Measurements from ENCODE around the gene DCBLD1.

DCBLD1 gene

DNA sequence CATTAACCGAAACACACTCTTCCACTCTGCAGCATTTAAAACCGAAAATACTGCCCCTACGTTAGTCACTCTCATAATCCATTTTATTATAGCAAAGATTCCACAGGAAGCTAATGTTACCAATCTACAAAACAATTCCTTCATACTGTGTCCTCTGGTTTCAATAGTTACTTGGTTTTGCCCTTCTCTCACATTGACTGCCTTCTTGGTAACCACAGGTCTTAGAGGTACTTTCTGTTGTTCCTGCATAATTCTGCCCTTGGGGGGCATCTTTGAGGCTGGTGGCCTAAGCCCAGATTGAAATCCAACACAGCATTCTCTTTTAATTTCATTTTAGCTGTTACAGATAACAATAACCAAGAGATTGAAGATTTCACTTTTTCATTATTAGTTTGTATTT, 9.8 kb upstream of the DCBLD1 start:
- DNase-seq (ENCODE audit: low read depth in 2 of 2), result no peak

DNA sequence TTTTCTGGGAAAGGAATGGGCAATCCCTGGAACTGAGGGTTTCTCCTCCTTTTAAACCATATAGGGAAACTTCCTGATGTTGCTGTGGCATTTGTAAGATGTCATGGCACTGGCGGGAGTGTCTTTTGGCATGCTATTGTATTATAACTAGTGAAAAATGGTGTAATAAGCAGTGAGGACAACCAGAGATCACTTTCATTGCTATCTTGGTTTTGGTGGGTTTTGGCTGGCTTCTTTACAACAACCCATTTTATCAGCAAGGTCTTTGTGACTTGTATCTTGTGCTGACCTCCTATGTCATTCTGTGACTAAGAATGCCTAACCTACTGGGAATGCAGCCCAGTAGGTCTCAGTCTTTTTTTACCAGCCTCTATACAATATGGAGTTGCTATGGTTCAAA, 9.1 kb upstream of the DCBLD1 start:
- DNase-seq (ENCODE audit: low read depth in 2 of 2), result no peak

DNA sequence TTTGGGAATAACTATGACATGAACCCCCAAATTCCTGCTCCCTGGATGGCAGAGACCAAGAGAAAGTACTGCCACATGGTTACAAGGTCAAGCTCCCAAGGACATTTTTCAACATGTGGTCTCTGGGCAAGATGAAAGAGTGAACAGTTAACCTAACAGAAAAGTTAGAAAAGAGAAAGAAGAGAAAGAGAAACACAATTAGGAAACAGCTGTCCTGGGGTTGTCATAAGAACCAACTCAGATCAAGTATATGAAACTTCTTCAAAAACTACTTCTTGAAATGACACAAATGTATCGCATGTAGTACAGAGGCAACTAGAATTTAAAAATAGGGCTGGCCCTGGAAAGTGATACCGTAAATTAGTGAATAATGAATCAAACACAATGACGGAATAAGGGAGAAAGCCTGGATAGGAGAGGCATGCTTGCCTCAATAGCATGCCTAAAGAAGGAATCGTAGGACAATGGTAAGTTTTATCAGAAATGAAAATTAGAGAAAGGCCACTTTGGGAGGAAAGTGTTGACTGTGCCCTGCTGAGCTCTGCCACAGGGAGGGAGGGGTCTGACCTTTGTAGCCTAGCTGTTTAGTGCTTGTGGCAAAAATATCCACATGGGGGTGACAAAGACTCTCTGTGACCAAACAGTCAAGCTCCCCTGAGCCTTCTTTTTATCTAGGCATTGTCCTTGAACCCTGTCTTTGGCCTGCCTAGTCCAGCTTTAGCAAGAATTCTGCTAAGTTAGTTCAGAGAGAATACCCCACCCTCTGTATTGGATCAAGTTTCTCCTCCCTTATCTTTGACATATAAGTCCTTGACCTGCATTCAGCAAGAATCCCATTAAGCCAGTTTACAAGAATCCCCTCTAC, 4.3 kb upstream of the DCBLD1 start:
- no peak for DNase-seq (ENCODE audit: low read depth in 2 of 2)

DNA sequence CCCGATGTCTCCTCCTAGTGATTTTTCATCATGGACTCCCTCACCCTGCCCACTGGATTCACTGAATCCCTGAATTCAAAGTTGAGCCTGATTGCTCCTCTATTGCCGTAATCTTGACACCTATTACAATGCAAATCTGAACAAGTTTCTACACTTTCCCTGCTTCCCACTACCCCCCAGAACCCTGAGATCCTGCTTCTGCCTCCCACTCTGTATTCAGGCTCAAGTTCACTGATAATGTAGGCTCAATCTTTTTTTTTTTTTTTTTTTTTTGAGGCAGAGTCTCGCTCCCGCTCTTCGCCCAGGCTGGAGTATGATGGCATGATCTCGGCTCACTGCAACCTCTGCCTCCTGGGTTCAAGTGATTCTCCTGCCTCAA, 3.6 kb upstream of the DCBLD1 start:
- DNase-seq (ENCODE audit: low read depth in 2 of 2), result no peak

DNA sequence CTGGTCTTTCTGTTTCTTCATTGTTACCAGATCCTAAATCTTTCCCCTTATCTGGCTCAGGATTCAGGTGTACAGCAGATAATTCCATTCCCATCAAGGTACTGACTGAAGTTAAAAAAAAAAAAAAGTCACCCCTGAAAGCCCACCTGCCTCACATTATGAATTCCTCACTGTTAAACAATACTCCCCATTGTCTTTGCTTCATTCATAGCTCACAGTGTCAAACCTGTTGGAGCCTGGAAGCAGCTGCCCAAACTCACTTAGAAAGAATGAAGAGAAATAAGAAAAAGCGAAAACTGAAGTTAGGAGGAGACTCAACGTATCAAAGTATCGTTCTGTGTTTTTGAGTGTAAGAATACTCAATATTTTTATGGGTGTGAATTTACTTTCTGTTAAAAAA, 1.8 kb upstream of the DCBLD1 start:
- no peak for DNase-seq (ENCODE audit: low read depth in 2 of 2)

DNA sequence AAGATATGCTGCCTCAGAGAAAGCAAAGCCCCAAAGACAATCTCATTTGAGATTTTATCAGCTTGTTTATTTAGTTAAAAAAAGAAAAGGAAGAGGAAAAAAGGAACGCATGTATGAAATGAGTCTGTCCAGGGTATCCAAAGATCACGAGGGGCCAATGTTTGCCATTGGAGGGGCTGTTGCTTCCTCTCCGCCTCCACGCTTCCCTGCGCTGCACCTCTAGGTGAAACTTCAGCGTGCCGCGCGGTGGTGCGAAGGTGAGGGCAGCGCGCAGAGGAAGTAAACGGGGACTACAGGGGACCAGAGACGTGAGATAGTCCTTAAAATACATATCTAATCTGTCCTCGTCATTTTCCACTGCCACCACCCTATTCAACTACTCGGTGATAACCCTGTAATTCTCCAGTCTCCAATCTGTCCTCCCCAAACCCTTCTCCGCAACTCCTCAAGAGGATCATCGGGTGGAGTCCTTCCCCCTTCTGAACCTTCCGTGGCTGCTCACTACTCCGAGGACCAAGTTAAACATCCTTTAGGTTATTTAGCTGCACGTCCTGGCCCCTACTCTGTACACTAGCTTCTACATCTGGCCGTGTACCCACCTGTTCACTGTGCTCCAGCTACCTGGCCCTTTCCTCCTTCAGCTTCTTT, 1.1 kb upstream of the DCBLD1 start:
- no peak for DNase-seq (ENCODE audit: low read depth in 2 of 2)

DNA sequence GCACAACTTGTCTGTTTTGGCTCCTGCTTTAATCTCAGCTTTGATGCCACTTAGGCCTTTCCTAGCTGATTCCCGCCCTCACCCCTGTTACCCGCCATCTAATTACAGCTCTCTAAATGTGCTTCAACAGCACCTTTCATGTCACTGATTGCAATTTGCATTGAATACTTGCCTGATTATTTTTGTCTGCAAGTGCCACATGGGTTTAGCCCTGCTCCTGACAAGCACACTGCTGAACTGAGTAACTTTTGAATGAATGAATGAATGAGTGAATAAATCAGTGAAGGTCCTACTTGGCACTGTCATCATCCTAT, 591 bp upstream of the DCBLD1 start:
- no peak for DNase-seq (ENCODE audit: low read depth in 2 of 2)

DNA sequence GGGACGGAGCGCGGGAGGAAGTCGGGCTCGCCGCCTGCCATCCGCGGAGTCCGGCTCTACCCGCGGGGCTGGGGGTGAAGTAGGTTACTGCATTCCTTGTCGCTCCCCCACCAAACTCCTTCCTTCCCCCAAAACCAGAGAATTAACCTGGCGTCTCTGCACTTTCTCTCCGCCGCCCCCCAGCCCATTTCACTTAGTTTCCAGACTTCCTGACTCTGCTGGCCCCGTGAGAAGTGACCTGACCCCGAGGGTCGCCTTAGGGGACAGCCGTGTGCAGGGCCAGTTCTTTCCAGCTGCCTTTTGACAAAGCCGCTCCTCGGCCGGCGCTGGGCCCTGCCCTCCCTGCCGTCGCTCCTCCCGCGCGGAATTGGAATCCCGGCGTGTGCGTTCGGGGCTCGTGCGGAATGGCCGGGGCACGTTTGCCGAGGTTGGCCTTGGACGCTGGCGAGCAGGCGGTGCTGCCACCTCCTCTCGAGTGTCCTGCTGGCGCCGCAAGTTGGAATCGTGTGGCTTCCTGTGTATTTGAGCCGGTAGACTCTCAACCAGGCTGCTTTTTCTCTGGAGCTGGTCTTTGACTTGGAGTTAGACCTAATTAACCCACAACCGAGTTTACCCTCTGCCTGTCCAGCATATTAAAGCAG, 650 bp downstream of the DCBLD1 start:
- no peak for DNase-seq (ENCODE audit: low read depth in 2 of 2)

DNA sequence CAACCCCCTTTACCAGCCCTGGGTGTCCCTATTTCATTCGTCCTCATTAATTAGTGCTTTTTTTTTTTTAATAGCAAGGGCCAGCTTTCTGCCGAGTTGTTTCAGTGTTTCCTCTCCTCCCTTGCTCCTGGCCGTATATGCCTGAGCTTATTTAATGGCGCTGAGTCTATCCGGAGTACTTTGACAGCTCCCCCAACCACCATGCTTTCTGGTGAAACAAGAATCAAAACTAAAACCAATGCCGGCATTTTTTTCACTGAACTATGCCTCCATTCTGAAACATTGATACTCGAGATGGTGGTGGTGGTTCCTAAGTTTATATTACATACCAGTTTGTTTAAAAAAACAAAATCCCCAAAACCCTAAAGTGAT, 1.2 kb downstream of the DCBLD1 start:
- no peak for DNase-seq (ENCODE audit: low read depth in 2 of 2)

DNA sequence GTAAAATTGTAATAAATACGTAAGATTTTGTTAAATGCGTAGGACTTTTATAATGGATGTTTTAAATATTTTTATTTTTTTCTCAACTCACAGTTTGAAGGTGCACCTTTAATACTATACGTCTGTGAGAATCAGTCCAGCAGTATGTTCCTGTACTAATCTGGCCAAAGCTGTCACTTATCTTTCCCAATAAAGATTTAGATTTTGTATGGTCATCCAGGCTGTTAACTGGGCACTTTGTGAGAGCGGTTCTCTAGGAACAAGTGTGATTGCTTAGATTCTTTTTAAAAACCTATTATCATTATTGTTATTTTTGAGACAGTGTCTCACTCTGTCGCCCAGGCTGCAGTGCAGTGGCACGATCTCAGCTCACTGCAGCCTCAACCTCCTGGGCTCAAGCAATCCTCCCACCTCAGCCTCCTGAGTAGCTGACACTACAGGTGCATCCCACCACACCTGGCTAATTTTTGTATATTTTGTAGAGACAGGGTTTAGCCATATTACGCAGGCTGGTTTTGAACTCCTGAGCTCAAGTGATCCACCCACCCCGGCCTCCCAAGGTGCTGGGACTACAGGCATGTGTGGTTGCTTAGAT, 1.7 kb downstream of the DCBLD1 start:
- DNase-seq (ENCODE audit: low read depth in 2 of 2), result no peak

DNA sequence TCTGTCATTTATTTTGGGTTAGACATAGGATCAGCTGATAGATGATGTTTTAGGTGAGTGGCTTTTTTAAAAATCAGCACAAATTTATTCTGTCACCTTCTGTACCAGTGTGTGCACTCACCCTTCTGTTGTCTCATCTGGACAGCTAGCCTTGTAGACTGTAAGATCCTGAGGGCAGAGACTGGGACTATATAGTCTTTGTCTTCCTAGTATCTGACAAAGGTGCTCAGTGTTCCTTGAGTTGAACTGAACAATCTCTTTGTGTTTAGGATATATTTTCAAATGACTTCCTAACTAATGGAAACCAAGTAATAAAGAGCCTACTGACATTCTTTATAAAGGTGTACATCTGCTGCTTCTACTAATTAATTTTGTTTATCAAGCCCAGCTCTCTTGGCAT, 3.0 kb downstream of the DCBLD1 start:
- DNase-seq (ENCODE audit: low read depth in 2 of 2), result no peak

DNA sequence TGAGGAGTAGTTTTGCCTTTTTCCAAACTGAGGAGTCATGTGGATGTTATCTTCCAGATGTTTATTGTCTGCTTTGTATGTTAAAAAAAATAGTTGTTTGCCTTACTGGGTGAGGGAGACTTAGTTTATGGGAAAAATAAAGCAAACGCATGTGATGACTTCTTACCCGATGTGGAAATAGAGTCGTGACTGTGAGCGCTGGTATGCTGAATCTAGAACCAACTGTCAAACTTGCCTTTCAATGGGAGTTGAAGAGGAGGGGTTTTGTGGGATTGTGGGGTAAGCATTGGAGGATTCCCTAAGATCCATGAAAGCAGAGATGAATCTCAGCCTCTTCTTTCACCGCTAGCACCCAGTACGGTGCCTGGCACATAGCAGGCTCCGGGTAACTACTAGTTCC, 5.3 kb downstream of the DCBLD1 start:
- no peak for DNase-seq (ENCODE audit: low read depth in 2 of 2)

DNA sequence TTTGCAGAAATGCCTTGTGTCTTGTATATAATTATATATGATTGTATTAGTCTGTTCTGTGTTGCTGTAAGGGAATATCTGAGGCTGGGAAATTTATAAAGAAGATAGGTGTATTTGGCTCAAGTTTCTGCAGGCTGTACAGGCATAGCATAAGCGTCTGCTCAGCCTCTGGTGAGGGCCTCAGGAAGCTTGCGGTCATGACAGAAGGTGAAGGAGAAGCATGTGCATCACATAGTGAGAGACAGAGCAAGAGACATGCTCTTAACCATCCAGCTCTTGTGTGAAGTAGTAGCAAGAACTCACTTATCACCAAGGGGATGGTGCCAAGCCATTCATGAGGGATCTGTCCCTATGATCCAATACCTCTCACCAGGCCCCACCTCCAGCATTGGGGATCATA, 6.5 kb downstream of the DCBLD1 start:
- no peak for DNase-seq (ENCODE audit: low read depth in 2 of 2)

DNA sequence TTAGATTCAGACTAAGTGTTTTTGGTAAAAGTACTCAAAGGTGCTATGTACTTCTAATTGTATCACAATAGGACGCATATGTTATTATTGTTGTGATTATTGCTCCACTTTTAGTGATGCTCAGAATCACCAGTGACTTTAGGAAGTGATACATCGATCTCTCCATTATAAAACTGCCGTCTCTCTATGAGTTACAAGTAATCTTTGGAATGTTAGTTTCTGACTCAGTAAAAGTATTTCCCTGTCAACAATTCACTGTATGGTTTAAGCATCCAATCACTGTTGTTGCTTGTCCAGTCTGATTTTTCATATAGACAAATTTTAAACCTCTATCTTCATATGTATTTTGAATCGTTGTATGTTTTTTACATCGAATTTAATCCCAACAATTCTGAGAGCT, 9.4 kb downstream of the DCBLD1 start:
- DNase-seq (ENCODE audit: low read depth in 2 of 2), result no peak

DNA sequence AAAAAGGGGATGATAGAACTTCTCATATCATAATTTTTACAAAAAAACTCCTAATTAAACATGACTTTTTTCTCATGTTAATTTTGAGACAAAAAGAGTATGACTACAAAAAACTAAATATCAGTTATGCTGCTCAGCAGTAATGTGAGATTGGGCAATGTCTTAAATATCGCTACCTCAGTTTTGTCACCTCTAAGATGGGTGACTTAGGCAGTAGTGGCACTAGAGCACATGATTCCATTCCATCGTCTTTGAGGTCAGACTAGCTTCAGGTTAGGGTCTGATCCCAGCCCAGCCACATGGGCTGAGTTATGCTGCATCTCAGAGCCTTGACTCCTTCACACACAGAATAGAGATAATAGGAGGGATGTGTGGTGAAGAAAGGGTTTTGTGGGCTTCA, 11.0 kb downstream of the DCBLD1 start:
- no peak for DNase-seq (ENCODE audit: low read depth in 2 of 2)

DNA sequence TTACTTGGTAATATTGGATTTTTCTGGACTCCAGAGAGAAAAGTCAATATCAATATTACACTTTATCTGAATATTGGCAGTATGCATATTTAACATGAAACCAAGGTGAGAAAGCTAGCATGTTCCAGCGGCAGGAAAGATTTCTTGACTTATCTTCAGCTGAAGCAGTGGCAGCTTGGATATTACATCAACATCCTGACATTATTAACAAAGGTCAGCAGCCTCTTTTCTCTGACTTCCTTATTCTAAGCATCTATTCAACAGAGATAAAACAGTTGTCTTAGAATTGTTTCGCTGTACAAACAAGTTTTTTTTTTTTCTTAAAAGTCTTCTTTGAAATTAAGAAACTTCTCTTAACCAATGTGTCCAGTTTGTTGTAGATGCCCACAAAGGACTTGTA, 11.8 kb downstream of the DCBLD1 start:
- no peak for DNase-seq (ENCODE audit: low read depth in 2 of 2)

DNA sequence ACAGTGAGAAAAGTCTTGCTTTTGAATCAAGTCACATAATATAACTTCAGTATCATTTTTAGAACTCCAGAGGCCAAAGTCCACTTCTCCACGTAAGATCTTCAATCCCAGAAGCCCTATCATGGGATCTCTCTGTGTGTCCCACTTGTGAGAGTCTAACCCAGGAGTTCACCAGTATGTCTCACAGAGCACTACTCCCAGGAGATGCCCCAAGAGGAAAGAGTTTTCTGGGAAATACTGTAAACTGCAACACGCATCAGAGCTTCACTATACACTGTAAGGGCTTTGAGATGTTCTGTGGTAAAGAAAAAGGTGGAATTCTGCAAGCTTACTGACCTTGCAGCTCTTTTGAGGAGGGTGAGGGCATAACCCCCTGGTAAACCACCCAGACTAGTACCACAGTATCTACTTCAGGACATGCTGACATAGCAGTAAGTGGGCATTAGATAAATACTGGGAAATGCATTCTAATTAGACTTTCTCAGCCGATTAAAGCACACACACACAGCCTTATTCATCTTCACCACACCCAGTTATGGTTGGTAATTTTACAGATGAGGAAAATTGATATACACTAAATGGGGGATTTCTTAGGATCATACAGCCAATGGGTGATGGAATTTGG, 12.3 kb downstream of the DCBLD1 start:
- DNase-seq (ENCODE audit: low read depth in 2 of 2), result no peak

DNA sequence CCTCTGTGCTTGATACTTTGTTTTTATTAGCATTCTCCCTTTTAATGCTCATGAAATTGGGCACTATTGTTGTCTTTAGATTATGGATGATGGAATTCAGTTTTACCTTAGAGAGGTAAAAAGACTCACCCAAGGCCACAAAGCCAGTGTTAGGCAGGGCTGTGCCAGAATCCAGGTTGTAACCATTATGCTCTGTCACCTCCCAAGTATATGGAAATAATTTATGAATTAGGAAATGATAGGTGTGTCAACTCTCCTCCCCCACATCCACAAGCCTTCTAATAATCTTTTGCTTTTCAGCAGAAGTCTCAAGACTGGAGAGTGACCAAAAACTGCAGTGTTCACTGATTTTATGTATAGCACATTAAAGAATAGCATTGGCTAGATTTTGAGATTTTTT, 13.0 kb downstream of the DCBLD1 start:
- no peak for DNase-seq (ENCODE audit: low read depth in 2 of 2)

DNA sequence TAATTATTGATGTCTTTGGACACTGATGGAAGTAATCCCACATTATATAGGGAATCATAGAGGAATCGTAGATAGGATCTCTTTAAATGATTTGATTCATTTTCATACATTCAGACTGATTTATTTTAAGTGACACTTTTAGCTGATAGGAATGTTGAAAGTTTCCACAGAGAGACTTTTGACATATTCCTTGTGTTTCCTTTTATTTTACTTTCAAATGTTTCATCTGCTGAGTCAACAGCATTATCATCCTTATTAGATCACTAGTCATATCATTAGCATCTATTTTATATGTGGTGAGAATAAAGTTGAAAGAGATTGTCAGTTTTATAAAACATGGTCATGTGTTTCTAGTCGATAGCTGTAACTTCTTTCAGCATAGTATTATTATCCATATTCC, 13.4 kb downstream of the DCBLD1 start:
- DNase-seq (ENCODE audit: low read depth in 2 of 2), result no peak

DNA sequence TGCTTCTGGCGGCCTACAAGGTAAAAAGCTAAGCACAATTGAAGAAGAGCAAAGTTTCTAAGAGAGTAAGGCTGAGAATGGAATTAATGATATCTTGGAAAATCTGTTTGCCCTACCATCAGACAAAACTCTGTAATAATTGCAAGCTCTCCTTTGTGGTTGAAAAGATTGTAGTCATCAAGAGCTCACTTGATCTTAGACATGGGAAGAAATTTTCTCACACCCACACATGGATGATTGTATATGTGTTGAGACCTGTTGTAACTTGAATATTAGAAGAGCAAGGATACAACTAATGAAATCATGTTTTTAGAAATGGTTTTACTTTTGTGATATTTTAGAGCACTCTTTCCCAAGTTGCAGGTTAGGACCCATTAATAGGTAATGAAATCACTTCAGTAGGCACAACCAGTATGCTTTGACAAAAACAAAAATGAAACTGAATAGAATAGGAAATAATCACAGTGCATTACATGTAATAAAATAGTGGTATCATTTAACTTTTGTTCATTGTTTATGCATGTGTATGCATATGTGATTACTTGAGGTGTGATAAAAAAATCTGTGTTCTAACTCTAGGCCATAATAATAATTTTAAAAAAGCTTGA, 14.0 kb downstream of the DCBLD1 start:
- DNase-seq (ENCODE audit: low read depth in 2 of 2), result no peak

DNA sequence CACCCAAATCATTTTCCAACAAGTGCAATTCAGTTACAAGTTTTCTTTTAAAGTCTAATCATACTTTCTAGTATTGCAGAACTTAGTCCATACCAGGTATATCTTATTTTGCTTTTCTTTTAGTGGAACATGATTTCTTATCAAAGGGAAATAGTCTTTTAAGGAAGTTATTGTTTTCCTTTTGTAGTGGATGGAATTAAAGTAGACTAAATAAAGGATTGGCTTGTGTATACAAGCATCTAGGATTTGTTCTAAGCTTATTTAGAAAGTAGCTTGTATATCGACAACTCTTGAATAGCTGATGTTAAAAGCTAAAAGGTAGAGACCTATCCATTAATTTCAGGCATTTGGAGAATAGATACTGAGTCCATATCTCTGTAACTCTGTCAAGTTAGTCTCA, 14.8 kb downstream of the DCBLD1 start:
- no peak for DNase-seq (ENCODE audit: low read depth in 2 of 2)

DNA sequence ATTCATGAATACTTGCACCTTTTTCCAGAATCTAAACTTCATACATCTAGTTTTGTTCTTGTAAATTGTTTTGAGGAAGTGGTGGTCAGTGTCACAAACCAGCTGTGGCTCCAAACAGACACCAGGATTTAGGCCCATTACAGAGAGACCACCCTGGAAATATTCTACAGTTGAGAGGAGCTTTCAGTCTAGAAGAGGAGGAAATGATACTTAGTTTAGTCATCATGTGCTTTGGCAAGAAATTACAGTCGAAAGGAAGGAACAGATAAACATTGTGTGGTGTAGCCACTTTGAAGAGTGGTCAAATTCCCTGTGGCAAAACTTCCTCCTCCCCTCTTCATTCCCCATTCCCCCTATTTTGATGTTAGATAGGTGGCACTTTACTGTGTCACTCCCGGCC, 15.7 kb downstream of the DCBLD1 start:
- no peak for DNase-seq (ENCODE audit: low read depth in 2 of 2)
